ENCODE results near the gene THEMIS.

- TF ChIP-seq EP300 (conservative IDR thresholded peaks at IDR 0.05; ENCODE audit: poor library complexity, severe bottlenecking) (no peak), CTCF (IDR thresholded peaks at IDR 0.05; ENCODE audit: poor library complexity, severe bottlenecking) (no peak)
Observed at GRCh38 chr6:127920804-127921203, 19.9 kb upstream of the THEMIS start.

Data from neural cell (in vitro differentiated cells).